Putamen (tissue), 1 donor: ENCODE measurements around the gene S1PR4.
"Not testable (repeated sequence)": the region's sequence is repeated elsewhere in the genome, so short reads cannot be mapped to it uniquely, and the experiment has no call there.

Source experiments
- DNase-seq: peaks from one replicate; pipeline ENCODE4 v3.0.0-alpha.2; 2016; ENCODE audit warnings: low spot score

Gene S1PR4

DNA sequence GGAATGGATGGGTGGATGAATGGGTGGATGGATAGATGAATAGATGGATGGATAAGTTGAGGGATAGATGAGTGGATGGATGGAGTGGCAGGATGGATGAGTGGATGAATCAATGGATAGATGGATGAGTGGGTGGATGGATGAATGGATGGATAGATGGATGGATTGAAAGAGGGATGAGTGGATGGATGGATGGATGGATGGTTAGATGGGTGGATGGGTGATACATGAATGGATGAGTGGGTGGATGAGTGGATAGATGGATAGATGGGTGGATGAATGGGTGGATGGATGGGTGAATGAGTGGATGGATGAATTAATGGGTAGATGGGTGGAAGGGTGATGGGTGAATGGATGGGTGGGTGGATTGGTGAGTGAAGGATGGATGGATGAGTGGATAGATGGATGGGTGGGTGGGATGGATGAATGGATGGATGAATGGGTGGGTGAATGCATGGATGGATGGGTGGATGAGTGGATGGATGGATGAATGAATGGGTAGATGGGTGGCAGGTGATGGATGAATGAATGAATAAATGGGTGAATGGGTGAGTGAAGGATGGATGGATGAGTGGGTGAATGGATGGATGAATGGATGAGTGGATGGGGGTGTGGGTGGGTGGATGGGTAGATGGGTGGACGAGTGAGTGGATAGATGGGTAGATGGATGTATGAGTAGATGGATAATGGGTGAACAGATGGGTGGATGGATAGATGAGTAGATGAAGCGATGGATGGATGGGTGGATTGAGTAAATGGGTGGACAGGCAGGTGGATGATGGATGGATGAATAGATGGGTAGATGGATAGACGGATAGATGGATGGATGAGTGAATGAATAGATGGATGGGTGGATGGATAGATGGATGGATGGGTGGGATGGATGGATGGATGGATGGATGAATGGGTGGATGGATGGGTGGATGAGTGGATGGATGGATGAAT, 25.0 kb upstream of the S1PR4 start:
- no peak for DNase-seq

DNA sequence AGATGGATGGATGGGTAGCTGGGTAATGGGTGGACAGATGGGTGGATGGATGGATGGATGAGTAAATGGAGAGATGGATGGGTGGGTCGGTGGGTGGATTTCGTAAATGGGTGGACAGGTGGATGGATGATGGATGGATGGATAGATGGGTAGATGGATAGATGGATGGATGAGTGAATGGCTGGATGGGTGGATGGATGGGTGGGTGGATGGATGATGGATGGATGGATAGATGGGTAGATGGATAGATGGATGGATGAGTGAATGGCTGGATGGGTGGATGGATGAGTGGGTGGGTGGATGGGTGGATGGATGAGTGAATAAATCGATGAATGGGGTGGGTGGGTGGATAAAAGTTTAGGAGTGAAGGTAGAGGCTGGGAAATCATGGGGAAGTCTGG, 24.1 kb upstream of the S1PR4 start:
- not testable (repeated sequence) for DNase-seq

DNA sequence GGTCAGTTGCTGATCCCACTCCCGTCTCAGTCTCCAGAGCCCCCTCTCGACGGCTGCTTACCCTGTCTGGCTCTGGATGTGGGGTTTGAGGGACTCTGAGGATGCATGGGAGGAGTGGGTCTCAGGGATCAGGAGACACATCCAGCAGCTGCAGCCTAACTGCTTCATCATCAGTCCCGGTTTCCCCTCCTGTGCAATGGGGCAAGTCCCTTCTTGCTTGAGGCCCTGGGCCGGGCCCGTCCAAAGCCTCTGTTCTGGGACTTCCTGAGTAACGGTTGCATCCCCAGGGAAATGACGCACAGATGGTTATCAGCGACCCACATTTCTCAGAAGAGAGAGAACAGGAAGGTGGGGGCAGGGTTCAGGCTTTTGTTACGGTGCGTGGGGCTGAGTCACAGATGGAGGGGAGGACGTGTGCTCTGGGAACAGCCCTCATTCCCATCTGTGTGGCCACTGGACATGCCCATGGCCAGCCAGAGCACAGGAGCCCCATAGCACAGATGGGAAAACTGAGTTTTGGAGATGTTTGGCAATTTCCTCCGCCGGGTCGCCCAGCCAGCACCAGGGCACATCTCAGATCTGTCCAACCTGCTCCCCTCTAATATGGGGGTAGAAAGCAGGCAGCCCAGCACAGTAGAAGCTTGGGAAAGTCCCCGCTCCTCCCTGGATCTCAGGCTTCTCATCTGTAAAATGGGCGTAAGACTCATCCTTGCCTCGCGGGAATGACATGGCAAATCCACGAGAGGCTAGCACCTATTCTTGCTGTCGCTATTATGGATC, 23.4 kb upstream of the S1PR4 start:
- no peak for DNase-seq

DNA sequence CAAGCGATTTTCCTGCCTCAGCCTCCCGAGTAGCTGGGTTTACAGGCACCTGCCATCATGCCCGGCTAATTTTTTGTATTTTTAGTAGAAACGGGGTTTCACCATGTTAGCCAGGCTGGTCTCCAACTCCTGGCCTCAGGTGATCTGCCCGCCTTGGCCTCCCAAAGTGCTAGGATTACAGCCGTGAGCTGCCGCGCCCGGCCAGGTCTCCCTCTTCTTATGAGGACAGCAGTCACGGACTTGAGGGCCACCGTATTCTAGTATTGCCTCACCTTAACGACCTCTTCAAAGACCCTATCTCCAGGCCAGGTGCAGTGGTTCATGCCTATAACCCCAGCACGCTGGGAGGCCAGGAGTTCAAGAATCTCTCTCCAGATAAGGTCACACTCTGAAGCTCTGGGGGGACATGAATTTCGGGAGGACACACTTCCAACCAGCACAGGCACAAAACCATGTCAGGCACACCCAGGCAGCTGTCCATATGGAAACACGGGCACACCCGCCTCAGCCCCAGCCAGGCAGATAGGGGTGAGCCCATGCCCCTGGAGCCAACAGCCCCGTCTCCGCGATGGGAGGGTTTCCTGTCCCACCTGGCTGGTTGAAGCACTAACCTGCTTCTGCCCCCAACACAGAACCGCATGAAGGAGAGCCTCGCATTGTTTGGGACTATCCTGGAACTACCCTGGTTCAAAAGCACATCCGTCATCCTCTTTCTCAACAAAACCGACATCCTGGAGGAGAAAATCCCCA, 21.3 kb upstream of the S1PR4 start:
- DNase-seq = no peak

DNA sequence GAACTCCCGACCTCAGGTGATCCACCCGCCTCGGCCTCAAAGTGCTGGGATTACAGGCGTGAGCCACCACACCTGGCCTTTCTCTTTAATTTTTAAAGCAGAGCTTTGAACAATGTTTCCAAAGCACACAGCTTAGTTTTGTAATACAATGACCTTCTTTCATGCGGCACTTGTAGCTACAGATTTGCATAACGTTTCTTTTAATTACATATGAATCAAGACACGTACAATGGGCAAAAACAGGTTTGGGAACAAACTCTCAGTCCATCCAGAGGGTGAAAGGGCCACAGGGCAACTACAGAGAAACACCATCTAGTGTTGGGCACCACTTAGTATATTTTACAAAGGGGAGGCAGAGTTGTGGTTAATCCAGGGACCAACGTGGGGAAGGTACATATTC, 19.0 kb upstream of the S1PR4 start:
- DNase-seq = no peak

DNA sequence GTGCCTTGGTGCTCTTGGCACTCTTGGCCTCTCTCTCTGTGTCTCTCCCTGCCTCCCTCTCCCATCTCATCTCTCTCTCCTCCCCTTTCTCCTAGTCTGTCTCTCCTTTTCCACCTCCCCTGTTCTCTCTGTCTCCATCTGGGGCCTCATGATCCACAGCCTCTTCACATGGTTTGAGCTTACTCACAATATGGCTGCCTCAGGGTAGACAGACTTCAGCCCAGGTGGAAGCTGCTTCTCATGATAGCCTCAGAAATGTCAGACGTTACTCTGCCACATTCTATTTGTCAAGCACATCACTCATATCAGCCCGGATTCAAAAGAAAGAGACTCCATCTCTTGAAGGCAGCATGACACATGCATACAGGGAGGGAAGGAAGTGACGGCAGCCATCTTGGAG, 18.4 kb upstream of the S1PR4 start:
- DNase-seq = no peak

DNA sequence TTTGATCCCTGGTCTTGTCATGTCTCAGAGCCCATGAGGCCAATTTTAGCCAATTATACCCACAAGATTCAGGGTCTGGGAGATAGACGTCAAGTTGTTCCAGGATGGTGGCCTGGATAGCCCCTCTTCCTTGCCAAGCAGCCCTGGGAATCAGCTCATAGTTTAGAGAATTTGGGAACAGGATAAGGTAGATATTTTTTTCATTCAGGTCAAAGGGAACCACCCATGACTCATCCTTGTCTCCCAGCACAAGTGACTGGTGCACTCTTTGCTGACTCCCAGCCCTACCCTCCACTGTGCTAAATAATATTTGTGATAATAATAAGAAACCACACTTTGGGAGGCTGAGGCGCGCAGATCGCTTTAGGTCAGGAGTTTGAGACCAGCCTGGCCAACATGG, 17.1 kb upstream of the S1PR4 start:
- no peak for DNase-seq

DNA sequence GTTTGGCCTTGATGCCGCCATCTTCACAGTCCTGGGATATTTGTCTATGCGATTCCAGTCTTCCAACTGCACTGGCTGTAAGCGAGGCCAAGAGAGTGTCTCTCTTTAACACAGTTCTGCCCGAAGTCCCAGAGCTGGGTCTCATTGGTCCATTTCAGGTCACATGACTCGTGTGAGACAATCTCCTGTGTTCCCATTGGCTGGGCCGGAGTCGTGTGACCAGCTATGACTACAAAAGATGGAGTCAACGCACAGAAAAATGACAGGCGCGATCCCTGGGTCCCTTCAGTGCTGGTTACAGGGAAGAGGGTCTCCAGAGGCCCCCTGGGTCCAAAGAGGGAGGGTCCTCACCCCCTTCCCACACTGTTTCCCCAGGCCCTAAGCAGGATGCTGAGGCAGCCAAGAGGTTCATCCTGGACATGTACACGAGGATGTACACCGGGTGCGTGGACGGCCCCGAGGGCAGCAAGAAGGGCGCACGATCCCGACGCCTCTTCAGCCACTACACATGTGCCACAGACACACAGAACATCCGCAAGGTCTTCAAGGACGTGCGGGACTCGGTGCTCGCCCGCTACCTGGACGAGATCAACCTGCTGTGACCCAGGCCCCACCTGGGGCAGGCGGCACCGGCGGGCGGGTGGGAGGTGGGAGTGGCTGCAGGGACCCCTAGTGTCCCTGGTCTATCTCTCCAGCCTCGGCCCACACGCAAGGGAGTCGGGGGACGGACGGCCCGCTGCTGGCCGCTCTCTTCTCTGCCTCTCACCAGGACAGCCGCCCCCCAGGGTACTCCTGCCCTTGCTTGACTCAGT, 15.9 kb upstream of the S1PR4 start:
- DNase-seq = no peak

DNA sequence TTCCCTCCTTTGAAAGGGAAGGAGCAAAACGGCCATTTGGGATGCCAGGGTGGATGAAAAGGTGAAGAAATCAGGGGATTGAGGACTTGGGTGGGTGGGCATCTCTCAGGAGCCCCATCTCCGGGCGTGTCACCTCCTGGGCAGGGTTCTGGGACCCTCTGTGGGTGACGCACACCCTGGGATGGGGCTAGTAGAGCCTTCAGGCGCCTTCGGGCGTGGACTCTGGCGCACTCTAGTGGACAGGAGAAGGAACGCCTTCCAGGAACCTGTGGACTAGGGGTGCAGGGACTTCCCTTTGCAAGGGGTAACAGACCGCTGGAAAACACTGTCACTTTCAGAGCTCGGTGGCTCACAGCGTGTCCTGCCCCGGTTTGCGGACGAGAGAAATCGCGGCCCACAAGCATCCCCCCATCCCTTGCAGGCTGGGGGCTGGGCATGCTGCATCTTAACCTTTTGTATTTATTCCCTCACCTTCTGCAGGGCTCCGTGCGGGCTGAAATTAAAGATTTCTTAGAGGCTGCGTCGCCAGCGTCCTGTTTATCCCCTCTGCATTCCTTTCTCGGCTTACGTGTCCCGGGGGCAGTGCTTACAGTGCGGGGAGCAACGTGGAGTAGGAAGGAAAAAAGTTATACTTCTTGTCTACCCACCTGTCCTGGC, 15.2 kb upstream of the S1PR4 start:
- DNase-seq = no peak

DNA sequence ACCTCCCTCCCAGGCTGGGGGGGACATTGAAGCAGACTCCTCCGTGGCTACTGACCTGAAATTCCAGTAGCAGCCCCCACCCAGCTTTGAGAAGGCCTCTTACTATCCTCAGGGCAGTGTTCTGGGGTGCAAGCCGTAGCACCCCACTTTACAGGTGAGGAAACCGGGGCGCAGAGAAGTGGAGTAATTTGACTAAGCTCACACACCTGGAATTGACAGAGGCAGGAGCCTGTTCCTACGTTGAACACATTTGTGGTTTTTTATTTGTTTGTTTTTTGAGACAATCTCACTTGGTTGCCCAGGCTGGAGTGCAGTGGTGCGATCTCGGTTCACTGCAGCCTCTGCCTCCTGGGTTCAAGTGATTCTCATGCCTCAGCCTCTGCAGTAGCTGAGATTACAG, 14.6 kb upstream of the S1PR4 start:
- no peak for DNase-seq

DNA sequence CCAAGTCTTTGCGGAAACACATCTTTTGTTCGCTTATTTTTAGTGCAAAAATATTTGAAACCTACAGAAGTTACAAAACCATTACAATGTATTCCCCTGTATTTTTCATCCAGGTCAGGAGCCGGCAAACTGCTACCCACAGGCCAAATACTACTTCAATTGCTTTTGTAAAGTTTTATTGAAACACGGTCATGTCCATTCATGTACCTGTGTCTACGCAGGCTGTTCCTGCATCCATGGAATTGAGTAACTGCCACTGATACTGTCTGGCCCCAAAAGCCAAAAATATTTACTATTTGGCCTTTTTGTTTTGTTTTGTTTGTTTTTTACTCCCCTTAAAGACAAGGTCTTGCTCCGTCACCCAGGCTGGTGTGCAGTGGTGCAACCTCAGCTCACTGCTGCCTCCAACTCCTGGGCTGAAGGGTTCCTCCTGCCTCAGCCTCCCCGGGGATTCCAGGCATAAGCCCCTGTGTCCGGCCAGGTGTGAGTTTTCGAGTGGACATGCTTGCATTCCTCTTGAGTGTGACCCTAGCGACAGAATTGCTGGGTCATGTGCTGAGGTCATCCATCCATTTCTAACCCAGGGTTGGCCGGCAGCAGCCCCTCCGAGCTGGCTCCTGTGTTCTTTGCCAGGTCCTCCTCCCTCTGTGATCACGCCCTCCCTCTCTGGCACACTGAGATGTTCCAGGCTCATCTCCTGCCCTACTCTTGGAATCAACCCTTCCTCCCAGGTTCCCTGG, 10.9 kb upstream of the S1PR4 start:
- no peak for DNase-seq

DNA sequence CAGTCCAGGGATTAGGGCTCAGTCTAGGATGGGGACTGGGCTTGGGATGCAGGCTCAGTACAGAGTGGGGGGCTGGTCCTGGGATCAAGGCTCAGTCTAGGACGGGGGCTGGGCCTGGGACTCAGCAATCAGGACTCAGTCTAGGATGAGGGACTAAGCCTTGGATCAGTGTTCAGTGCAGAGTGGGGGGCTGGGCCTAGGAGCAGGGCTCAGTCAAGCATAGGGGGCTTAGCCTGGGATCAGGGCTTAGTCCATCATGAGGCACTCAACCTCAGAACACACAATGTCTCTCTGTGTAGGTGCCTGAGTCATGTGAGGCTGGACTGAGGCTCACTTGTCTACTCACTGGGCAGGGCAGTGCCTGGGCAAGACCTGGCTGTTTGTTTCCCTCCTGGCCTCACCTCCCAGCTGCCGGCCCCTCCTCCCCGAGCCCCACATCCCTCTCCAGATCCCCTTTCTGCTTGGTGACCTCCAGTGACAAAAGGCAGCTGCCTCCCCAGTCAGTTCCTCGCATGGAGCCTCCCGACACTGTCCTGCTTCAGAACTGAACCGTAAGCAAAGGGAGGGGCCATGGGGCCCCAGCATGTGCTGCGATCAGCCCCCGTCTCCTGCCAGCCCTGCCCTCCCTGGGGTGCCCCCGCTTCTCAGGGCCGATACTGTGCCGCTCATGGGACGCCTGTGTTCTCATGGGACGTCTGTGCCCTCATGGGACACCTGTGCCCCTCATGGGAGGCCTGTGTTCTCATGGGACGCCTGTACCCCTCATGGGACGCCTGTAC, 6.5 kb upstream of the S1PR4 start:
- no peak for DNase-seq

DNA sequence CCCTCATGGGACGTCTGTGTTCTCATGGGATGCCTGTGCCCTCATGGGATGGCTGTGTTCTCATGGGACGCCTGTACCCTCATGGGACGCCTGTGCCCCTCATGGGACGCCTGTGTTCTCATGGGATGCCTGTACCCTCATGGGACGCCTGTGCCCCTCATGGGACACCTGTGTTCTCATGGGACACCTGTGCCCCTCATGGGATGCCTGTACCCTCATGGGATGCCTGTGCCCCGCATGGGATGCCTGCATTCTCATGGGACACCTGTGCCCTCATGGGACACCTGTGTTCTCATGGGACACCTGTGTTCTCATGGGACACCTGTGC, 5.9 kb upstream of the S1PR4 start:
- DNase-seq = not testable (repeated sequence)

DNA sequence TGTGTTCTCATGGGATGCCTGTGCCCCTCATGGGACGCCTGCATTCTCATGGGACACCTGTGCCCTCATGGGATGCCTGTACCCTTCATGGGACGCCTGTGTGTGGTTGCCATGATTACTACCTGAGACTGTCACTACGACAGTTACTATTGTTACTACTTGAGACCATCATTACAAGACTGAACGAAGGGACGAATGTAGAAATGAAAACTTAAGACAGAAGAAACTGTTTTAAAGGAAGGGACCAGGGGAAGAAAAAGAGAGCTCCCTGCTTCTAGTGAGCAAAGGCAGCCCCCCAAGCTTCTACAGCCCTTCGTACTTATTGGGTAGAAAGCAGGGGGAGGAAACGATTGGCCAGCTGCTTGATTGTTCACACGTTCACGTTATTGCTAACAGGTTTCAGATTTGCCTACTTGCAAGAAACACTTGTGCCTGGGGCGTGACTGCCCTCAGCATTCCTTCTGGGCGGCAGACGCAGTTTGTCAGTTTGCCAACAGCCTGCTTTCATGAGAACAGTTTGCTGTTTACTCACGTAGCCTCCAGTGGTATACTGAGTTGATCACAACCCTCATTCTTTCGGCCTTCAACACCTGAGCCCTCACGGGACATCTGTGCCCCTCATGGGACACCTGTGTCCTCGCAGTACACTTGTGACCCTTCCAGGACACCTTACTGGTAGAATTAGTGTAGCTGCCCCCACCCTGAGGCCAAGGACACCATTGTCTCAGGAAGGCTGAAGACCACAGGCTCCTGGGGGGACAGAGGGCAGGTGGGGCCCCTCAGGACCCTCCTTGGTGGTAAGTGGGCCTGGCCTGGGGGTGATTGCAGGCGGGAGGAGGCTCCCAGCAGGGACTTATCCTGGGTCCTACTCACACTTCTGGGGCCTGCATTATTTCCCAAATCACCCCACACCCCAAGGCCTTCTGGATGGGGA, 2.5 kb upstream of the S1PR4 start:
- no peak for DNase-seq

DNA sequence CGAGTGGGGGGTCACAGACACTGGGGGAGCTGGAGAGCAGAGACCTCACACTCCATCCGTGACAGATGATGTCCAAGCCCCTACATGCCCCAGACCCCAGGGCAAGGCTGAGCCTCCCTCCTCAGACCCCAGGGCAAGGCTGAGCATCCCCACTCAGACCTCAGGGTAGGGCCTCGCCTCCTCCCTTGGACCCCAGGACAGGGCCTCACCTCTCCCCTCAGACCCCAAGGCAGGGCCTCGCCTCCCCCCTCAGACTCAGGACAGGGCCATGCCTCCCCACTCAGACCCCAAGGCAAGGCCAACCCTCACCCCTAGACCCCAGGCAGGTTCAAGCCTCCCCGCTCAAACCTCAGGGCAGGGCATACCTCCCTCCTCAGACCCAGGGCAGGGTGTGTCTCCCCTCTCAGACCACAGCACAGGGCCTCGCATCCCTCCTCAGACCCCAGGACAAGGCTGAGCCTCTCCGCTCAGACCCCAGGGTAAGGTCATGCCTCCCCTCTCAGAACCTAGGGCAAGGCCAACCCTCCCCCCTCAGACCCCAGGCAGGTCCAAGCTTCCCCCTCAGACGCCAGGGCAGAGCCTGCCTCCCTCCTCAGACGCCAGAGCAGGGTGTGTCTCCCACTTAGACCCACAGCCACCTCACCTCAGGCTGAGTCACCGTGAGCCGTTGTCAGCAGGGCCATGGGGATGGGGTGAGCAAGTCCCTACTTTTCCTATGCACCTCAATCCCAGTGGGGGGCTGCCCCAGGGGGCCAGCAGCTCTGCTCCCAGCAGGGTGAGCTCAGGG, 1.7 kb upstream of the S1PR4 start:
- DNase-seq = no peak

DNA sequence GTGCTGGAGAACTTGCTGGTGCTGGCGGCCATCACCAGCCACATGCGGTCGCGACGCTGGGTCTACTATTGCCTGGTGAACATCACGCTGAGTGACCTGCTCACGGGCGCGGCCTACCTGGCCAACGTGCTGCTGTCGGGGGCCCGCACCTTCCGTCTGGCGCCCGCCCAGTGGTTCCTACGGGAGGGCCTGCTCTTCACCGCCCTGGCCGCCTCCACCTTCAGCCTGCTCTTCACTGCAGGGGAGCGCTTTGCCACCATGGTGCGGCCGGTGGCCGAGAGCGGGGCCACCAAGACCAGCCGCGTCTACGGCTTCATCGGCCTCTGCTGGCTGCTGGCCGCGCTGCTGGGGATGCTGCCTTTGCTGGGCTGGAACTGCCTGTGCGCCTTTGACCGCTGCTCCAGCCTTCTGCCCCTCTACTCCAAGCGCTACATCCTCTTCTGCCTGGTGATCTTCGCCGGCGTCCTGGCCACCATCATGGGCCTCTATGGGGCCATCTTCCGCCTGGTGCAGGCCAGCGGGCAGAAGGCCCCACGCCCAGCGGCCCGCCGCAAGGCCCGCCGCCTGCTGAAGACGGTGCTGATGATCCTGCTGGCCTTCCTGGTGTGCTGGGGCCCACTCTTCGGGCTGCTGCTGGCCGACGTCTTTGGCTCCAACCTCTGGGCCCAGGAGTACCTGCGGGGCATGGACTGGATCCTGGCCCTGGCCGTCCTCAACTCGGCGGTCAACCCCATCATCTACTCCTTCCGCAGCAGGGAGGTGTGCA, 587 bp downstream of the S1PR4 start:
- no peak for DNase-seq

DNA sequence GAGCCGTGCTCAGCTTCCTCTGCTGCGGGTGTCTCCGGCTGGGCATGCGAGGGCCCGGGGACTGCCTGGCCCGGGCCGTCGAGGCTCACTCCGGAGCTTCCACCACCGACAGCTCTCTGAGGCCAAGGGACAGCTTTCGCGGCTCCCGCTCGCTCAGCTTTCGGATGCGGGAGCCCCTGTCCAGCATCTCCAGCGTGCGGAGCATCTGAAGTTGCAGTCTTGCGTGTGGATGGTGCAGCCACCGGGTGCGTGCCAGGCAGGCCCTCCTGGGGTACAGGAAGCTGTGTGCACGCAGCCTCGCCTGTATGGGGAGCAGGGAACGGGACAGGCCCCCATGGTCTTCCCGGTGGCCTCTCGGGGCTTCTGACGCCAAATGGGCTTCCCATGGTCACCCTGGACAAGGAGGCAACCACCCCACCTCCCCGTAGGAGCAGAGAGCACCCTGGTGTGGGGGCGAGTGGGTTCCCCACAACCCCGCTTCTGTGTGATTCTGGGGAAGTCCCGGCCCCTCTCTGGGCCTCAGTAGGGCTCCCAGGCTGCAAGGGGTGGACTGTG, 1.2 kb downstream of the S1PR4 start:
- no peak for DNase-seq
